HEK293 (cell line): ENCODE measurements around the gene C16orf95.

ENCODE experiments used
- BCL11A ChIP-seq: fragments of 450-650 bp; formaldehyde crosslinking; IDR thresholded peaks from 2 replicates; pipeline ENCODE4 v1.5.1; 2016; ENCODE audit warnings: low read depth, missing biosample characterization, missing genetic modification characterization
- ZNF121 ChIP-seq: fragments of 450-650 bp; formaldehyde crosslinking; IDR thresholded peaks from 2 replicates; pipeline ENCODE4 v1.5.1; 2016; ENCODE audit warnings: missing biosample characterization, missing genetic modification characterization
- ZNF658 ChIP-seq: fragments of 450-650 bp; formaldehyde crosslinking; IDR thresholded peaks from 2 replicates; pipeline ENCODE4; 2016; ENCODE audit warnings: missing biosample characterization, missing genetic modification characterization
- TF ChIP-seq, protein P1 (sequence below): fragments of 450-650 bp; formaldehyde crosslinking; IDR thresholded peaks from 2 replicates; pipeline ENCODE4 v1.5.1; 2016; ENCODE audit warnings: missing biosample characterization, missing genetic modification characterization
- TF ChIP-seq, protein P2 (sequence below): fragments of 450-650 bp; formaldehyde crosslinking; IDR thresholded peaks from 2 replicates; pipeline ENCODE4 v1.5.1; 2016; ENCODE audit warnings: missing biosample characterization, missing genetic modification characterization
- TF ChIP-seq, protein P3 (sequence below): fragments of 450-650 bp; formaldehyde crosslinking; IDR thresholded peaks from 2 replicates; pipeline ENCODE4 v1.5.1; 2016; ENCODE audit warnings: missing biosample characterization, missing genetic modification characterization

DNA sequence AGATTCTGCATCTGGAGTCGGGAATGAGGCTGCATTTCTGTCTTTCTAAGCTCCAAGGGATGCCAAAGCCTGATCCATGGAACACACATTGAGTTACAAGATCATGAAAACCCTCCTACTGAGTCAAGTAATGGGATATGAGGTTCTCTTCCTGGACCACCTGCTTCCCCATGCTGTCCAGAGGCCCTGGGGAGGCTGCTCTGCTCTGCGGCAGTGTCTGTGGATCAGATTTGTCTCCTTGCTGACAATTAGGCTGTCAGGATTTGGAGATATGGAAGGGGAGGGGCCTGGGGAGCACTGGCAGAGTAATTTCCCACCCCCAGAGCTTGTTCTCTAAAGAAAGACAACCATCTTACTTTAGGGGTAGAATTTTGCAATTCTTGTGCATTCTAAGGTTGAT, 33.0 kb downstream of the C16orf95 start:
- TF ChIP-seq BCL11A (no peak), ZNF121 (tag by site-specific recombination) (no peak), ZNF658 (tag by site-specific recombination) (no peak)
- TF ChIP-seq, protein P1, sequence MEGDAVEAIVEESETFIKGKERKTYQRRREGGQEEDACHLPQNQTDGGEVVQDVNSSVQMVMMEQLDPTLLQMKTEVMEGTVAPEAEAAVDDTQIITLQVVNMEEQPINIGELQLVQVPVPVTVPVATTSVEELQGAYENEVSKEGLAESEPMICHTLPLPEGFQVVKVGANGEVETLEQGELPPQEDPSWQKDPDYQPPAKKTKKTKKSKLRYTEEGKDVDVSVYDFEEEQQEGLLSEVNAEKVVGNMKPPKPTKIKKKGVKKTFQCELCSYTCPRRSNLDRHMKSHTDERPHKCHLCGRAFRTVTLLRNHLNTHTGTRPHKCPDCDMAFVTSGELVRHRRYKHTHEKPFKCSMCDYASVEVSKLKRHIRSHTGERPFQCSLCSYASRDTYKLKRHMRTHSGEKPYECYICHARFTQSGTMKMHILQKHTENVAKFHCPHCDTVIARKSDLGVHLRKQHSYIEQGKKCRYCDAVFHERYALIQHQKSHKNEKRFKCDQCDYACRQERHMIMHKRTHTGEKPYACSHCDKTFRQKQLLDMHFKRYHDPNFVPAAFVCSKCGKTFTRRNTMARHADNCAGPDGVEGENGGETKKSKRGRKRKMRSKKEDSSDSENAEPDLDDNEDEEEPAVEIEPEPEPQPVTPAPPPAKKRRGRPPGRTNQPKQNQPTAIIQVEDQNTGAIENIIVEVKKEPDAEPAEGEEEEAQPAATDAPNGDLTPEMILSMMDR (tag by site-specific recombination): no peak
- TF ChIP-seq, protein P2, sequence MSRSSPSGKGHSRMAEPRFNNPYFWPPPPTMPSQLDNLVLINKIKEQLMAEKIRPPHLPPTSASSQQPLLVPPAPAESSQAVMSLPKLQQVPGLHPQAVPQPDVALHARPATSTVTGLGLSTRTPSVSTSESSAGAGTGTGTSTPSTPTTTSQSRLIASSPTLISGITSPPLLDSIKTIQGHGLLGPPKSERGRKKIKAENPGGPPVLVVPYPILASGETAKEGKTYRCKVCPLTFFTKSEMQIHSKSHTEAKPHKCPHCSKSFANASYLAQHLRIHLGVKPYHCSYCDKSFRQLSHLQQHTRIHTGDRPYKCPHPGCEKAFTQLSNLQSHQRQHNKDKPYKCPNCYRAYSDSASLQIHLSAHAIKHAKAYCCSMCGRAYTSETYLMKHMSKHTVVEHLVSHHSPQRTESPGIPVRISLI (tag by site-specific recombination): no peak
- TF ChIP-seq, protein P3, sequence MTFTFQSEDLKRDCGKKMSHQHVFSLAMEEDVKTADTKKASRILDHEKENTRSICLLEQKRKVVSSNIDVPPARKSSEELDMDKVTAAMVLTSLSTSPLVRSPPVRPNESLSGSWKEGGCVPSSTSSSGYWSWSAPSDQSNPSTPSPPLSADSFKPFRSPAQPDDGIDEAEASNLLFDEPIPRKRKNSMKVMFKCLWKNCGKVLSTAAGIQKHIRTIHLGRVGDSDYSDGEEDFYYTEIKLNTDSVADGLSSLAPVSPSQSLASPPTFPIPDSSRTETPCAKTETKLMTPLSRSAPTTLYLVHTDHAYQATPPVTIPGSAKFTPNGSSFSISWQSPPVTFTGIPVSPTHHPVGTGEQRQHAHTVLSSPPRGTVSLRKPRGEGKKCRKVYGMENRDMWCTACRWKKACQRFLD (tag by site-specific recombination): no peak
